ENCODE results near the gene SUSD6. TPM values are rescaled to one million over a fixed set of nuclear protein-coding genes. Genes with fewer than 3 reads are reported as not detected.
"Not testable (repeated sequence)": the region's sequence is repeated elsewhere in the genome, so short reads cannot be mapped to it uniquely, and the experiment has no call there.

SUSD6 gene
- total RNA-seq, 2 donors from 2014 or later, result 27.3 to 70.3 TPM

- H3K9me3 ChIP-seq, result no peaks in the 10 kb centered on the region
- H3K4me3 ChIP-seq, result no peak overlapping the region
- no peaks in the 10 kb centered on the region for H3K27me3 ChIP-seq
- peak overlapping the region; percentile 64 for H3K27ac ChIP-seq
- no peak for DNase-seq
- intact Hi-C loops (cut with DNase I), result no loop called here
- no peaks in the 10 kb centered on the region for H3K36me3 ChIP-seq
- TF ChIP-seq CTCF (IDR thresholded peaks at IDR 0.05), result no peak
- H3K9ac ChIP-seq (ENCODE audit: low read depth in 2 of 2, low read length in 2 of 2), result peak overlapping the region in 1 of 2 donors; percentile 54
- peaks cover 27% of the 10 kb centered on the region for H3K4me1 ChIP-seq
Observed at GRCh38 chr14:69636718-69637480, 25.5 kb downstream of the SUSD6 start.

GRCh38 chr14:69637503-69638031, 26.2 kb downstream of the SUSD6 start:
- Histone ChIP-seq H3K9ac (ENCODE audit: low read depth in 2 of 2, low read length in 2 of 2) (peak overlapping the region in 1 of 2 donors; percentile 54), H3K27me3 (no peaks in the 10 kb centered on the region), H3K36me3 (no peaks in the 10 kb centered on the region), H3K4me1 (peaks cover 27% of the 10 kb centered on the region), H3K27ac (peak overlapping the region; percentile 64), H3K9me3 (no peaks in the 10 kb centered on the region), H3K4me3 (no peak overlapping the region)
- peak; percentile 66 for DNase-seq
- intact Hi-C loops (cut with DNase I), result no loop called here
- TF ChIP-seq CTCF (IDR thresholded peaks at IDR 0.05), result no peak

GRCh38 chr14:69640931-69641330, 29.5 kb downstream of the SUSD6 start:
- no peak overlapping the region for H3K4me3 ChIP-seq
- no peak for DNase-seq
- no peaks in the 10 kb centered on the region for H3K9me3 ChIP-seq
- intact Hi-C loops (cut with DNase I), result no loop called here
- peaks cover 36% of the 10 kb centered on the region for H3K4me1 ChIP-seq
- no peak for TF ChIP-seq CTCF (IDR thresholded peaks at IDR 0.05)
- no peaks in the 10 kb centered on the region for H3K36me3 ChIP-seq
- no peak overlapping the region for H3K27ac ChIP-seq
- H3K9ac ChIP-seq (ENCODE audit: low read depth in 2 of 2, low read length in 2 of 2), result no peak overlapping the region
- H3K27me3 ChIP-seq, result no peaks in the 10 kb centered on the region

GRCh38 chr14:69642212-69642793, 30.9 kb downstream of the SUSD6 start:
- H3K36me3 ChIP-seq; DNase-seq; H3K9ac ChIP-seq (ENCODE audit: low read depth in 2 of 2, low read length in 2 of 2); H3K27me3 ChIP-seq; H3K9me3 ChIP-seq; intact Hi-C loops (cut with DNase I); H3K4me3 ChIP-seq: not testable (repeated sequence)
- Histone ChIP-seq H3K4me1 (peaks cover 32% of the 10 kb centered on the region), H3K27ac (peak overlapping the region; percentile 80)

GRCh38 chr14:69643430-69644200, 32.2 kb downstream of the SUSD6 start:
- no peak for TF ChIP-seq CTCF (IDR thresholded peaks at IDR 0.05)
- H3K4me3 ChIP-seq, result no peak overlapping the region
- peaks cover 34% of the 10 kb centered on the region for H3K4me1 ChIP-seq
- H3K27ac ChIP-seq, result peak overlapping the region; percentile 80
- intact Hi-C loops (cut with DNase I), result no loop called here
- peak; percentile 87 for DNase-seq
- no peaks in the 10 kb centered on the region for H3K27me3 ChIP-seq
- H3K36me3 ChIP-seq, result no peaks in the 10 kb centered on the region
- H3K9me3 ChIP-seq, result no peaks in the 10 kb centered on the region
- H3K9ac ChIP-seq (ENCODE audit: low read depth in 2 of 2, low read length in 2 of 2), result peak overlapping the region in 1 of 2 donors; percentile 35
